Activated naive CD8-positive, alpha-beta T cell treated with anti-CD3 and anti-CD28 coated beads, Interleukin-2, amount 50 U/mL, for 24 hours (primary cell): ENCODE measurements around the gene GMPPA.

Experiments
- ATAC-seq: fragments of 150-1000 bp; cut with Tn5 transposase; one replicate; pipeline ENCODE4 v1.10.0; 2021
- DNase-seq: peaks from one replicate; pipeline ENCODE4 v3.0.0; 2021
- H3K27ac Mint-ChIP-seq: one replicate; pipeline ENCODE4 v1.8.0; 2021; ENCODE audit warnings: mild to moderate bottlenecking, mixed read lengths
- H3K27me3 Mint-ChIP-seq: one replicate; pipeline ENCODE4 v1.8.0; 2021; ENCODE audit warnings: mixed read lengths
- H3K36me3 Mint-ChIP-seq: one replicate; pipeline ENCODE4 v1.8.0; 2021; ENCODE audit warnings: low read depth, mixed read lengths
- H3K4me1 Mint-ChIP-seq: one replicate; pipeline ENCODE4 v1.8.0; 2021; ENCODE audit warnings: mixed read lengths
- H3K4me3 Mint-ChIP-seq: one replicate; pipeline ENCODE4 v1.8.0; 2021; ENCODE audit warnings: mild to moderate bottlenecking, moderate library complexity, mixed read lengths
- H3K9me3 Mint-ChIP-seq: one replicate; pipeline ENCODE4 v1.8.0; 2021; ENCODE audit warnings: mixed read lengths

Gene GMPPA

GRCh38 chr2:219498280-219499057 is at the start of gene GMPPA:
Gene GMPPA, plus strand, starts transcription at chr2:219498891. Its CDS starts 1,085 bp downstream, at chr2:219499976.
- H3K4me1 Mint-ChIP-seq: peaks cover 32% of the 10 kb centered on the region
- peaks cover 2% of the 10 kb centered on the region for H3K36me3 Mint-ChIP-seq
- peak within 1 kb of the TSS; percentile 95 for H3K4me3 Mint-ChIP-seq
- H3K27ac Mint-ChIP-seq: peak within 1 kb of the TSS; percentile 90
- no peaks in the 10 kb centered on the region for H3K9me3 Mint-ChIP-seq
- DNase-seq: peak; percentile 92
- peak; percentile 94 for ATAC-seq
- peaks cover 45% of the 10 kb centered on the region for H3K27me3 Mint-ChIP-seq

DNA sequence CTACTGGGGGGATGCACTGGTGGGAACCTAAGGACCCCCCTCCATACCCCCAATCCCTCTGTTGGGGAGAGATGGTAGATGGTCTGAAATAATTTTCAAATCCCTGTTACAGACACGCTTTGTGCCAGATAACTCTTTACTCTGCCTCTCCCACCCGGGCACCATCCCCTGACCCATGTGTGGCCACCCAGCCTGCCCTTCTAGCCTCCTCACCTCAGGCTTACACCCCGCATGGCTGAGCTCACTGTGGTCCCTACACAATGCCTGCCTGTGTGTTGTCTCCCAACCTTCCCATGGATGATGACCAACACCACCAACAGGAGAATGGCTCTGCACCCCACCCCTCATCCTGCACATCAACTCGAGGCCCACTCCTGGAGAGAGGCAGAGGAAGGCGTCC is 49.1 kb upstream of the GMPPA start:
- Mint-ChIP-seq H3K9me3 (no peaks in the 10 kb centered on the region), H3K36me3 (no peaks in the 10 kb centered on the region), H3K27ac (no peak overlapping the region), H3K27me3 (peaks cover 15% of the 10 kb centered on the region), H3K4me1 (peaks cover 5% of the 10 kb centered on the region), H3K4me3 (no peak overlapping the region)
- DNase-seq: no peak
- no peak for ATAC-seq

- Mint-ChIP-seq H3K4me3 (no peak overlapping the region), H3K27me3 (peaks cover 15% of the 10 kb centered on the region), H3K4me1 (peaks cover 5% of the 10 kb centered on the region), H3K36me3 (no peaks in the 10 kb centered on the region), H3K9me3 (no peaks in the 10 kb centered on the region), H3K27ac (no peak overlapping the region)
- DNase-seq (no peak), ATAC-seq (no peak)
These were observed 46.9 kb upstream of the GMPPA start for GRCh38 chr2:219451661-219452360.

- H3K4me1 Mint-ChIP-seq: peaks cover 6% of the 10 kb centered on the region
- no peaks in the 10 kb centered on the region for H3K36me3 Mint-ChIP-seq
- DNase-seq (no peak), ATAC-seq (no peak)
- peaks cover 15% of the 10 kb centered on the region for H3K27me3 Mint-ChIP-seq
- H3K4me3 Mint-ChIP-seq: no peak overlapping the region
- H3K9me3 Mint-ChIP-seq: no peaks in the 10 kb centered on the region
- H3K27ac Mint-ChIP-seq: no peak overlapping the region
These were observed 46.1 kb upstream of the GMPPA start for GRCh38 chr2:219452361-219453317.

- DNase-seq (no peak), ATAC-seq (no peak)
- Mint-ChIP-seq H3K4me3 (no peak overlapping the region), H3K36me3 (no peaks in the 10 kb centered on the region), H3K27me3 (peaks cover 15% of the 10 kb centered on the region), H3K4me1 (peaks cover 19% of the 10 kb centered on the region), H3K9me3 (no peaks in the 10 kb centered on the region), H3K27ac (no peak overlapping the region)
These were observed 44.8 kb upstream of the GMPPA start for GRCh38 chr2:219453671-219454590.

DNA sequence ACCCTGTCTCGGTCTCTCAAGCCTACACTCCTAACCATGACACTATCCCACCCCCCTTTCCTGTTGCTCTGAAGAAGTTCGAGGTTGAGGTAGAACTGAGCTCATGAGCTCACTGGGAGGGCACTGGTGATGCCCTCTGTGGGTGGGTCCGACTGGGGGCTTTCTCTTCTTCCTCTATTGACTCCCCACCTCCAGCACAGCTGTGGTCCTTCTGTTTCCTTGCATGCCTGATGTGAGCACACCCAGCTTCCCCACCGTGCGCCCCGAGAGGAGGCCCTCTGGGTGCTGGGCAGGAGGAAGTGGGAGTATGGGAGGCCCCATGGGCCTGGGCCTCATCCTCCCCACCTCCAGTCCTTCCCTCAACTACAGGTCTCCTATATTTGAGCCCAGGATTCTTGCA is 43.1 kb upstream of the GMPPA start:
- no peak for ATAC-seq

GRCh38 chr2:219457784-219458369 is 40.8 kb upstream of the GMPPA start:
- DNase-seq (no peak), ATAC-seq (peak; percentile 86)
- peaks cover 17% of the 10 kb centered on the region for H3K4me1 Mint-ChIP-seq
- no peaks in the 10 kb centered on the region for H3K36me3 Mint-ChIP-seq
- no peak overlapping the region for H3K4me3 Mint-ChIP-seq
- no peaks in the 10 kb centered on the region for H3K9me3 Mint-ChIP-seq
- peak overlapping the region; percentile 13 for H3K27ac Mint-ChIP-seq
- no peaks in the 10 kb centered on the region for H3K27me3 Mint-ChIP-seq

More for the DNA sequence above, 43.1 kb upstream of the GMPPA start:
- Mint-ChIP-seq H3K27ac (no peak overlapping the region), H3K9me3 (no peaks in the 10 kb centered on the region), H3K4me3 (no peak overlapping the region), H3K27me3 (peaks cover 1% of the 10 kb centered on the region), H3K4me1 (peaks cover 19% of the 10 kb centered on the region), H3K36me3 (no peaks in the 10 kb centered on the region)
- no peak for DNase-seq

DNA sequence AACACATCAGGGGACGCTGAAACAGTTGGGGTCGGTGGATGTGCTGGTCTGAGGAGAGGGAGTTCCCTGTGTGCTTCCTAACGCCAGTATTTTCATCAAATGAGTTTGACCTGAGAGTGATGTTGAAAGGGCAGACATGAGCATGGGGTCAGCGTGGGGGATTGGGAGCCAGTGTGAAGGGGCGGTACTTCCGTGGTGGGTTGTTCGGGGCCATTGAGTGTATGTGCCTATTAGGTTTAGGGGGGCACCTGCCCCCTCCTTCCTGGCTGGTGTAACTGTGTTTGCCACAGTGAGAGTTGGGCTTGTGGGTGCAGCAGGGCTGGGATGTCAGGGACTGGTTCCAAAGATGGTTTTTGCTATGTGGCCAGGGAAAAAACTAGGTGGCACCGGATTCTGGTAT is 39.7 kb upstream of the GMPPA start:
- Mint-ChIP-seq H3K4me3 (no peak overlapping the region), H3K4me1 (peaks cover 14% of the 10 kb centered on the region), H3K36me3 (no peaks in the 10 kb centered on the region), H3K27ac (no peak overlapping the region), H3K27me3 (no peaks in the 10 kb centered on the region), H3K9me3 (no peaks in the 10 kb centered on the region)
- DNase-seq: no peak
- no peak for ATAC-seq

GRCh38 chr2:219459460-219460311 is 39.0 kb upstream of the GMPPA start:
- Mint-ChIP-seq H3K9me3 (no peaks in the 10 kb centered on the region), H3K27ac (no peak overlapping the region), H3K36me3 (no peaks in the 10 kb centered on the region), H3K27me3 (no peaks in the 10 kb centered on the region), H3K4me3 (no peak overlapping the region), H3K4me1 (peaks cover 14% of the 10 kb centered on the region)
- DNase-seq (peak; percentile 64), ATAC-seq (no peak)

DNA sequence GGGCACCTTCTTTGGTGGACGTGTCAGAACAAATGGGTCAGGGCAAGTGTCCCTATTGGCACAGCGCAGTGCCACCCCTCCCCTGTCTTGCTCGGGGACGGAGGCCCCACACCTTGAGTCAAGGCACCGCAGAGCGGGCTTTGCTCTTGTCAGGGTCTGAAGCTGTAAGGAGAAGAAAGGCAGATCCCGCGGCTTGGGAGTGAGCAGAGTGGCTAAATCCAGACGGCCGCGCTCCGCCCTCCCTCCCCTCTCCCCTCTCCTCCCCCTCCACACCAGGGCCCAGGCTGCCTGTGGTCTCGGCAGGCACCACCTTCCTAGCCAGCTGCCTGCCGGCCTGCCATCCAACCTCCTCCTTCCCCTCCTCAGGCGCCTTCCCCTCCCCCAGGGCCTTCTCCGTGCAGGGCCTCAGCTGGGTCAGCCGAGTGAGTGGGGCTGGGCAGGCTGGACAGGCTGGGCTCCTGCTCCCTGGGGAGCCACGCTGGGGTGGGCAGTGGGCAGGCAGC is 38.2 kb upstream of the GMPPA start:
- no peak overlapping the region for H3K27ac Mint-ChIP-seq
- H3K27me3 Mint-ChIP-seq: no peaks in the 10 kb centered on the region
- H3K36me3 Mint-ChIP-seq: no peaks in the 10 kb centered on the region
- ATAC-seq: no peak
- no peak for DNase-seq
- H3K4me3 Mint-ChIP-seq: no peak overlapping the region
- H3K9me3 Mint-ChIP-seq: no peaks in the 10 kb centered on the region
- peaks cover 14% of the 10 kb centered on the region for H3K4me1 Mint-ChIP-seq

DNA sequence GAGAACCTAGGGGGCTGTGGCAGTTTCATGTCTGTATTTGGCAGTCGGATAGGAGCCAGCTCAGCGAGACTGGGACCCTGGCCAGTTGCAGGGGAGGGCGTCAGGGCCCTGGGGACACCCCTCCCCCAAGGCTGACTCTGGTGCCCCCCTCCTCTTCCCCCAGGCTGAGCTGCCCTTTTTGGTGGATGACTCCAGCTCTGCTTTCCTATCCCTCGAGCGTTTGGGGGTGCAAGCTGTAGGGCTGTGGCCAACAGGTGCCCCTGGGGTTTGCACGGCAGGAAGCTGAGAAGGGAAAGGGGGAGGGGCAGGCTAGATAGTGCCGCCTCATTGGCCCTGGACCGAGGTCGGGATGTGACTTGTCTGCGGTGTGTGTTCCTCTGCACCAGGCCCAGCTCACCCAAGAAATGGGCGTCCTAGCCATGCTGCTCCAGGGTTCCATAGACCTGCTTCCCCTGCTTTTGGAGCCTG is 37.6 kb upstream of the GMPPA start:
- peak; percentile 34 for ATAC-seq
- Mint-ChIP-seq H3K36me3 (no peaks in the 10 kb centered on the region), H3K9me3 (no peaks in the 10 kb centered on the region), H3K4me1 (peaks cover 14% of the 10 kb centered on the region), H3K27ac (no peak overlapping the region), H3K4me3 (no peak overlapping the region), H3K27me3 (no peaks in the 10 kb centered on the region)
- no peak for DNase-seq

DNA sequence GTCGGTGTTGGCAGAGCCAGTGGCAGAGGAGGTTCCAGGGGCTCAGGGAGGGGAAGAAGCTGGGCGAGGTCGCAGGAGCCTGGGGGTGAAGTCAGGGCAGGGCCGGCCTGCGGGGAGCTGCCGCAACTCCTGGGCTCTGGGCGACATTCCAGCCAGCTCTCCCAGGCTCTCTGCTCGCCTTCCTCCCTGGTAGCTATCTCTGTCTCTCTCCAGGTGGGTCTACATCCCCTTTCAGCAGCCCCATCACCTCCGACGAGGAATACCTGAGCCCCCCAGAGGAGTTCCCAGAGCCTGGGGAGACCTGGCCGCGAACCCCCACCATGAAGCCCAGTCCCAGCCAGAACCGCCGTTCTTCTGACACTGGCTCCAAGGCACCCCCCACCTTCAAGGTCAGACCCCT is 37.0 kb upstream of the GMPPA start:
- Mint-ChIP-seq H3K4me3 (no peak overlapping the region), H3K27me3 (no peaks in the 10 kb centered on the region), H3K4me1 (peaks cover 14% of the 10 kb centered on the region), H3K9me3 (no peaks in the 10 kb centered on the region), H3K36me3 (no peaks in the 10 kb centered on the region), H3K27ac (no peak overlapping the region)
- no peak for ATAC-seq
- no peak for DNase-seq
